DND-41 (cell line): ENCODE data around the gene CDH23.

ENCODE experiments used
- ATAC-seq: fragments of 200-7000 bp; cut with Tn5 transposase; 3 replicates; pipeline ENCODE4 v1.9.1; 2021; ENCODE audit warnings: low read depth; ENCODE audit not compliant: insufficient read depth
- DNase-seq: peaks from one replicate; pipeline ENCODE4 v3.0.0-alpha.2; 2020
- H2AFZ ChIP-seq: 2 replicates; pipeline ENCODE4 v1.6.0; 2012; ENCODE audit warnings: low read depth, low read length
- H3K27ac ChIP-seq: 2 replicates; pipeline ENCODE4 v1.5.1; 2012; ENCODE audit warnings: low read length, inconsistent platforms
- H3K27me3 ChIP-seq: fragments of 200-600 bp; sonication (generic); 2 replicates; pipeline ENCODE4 v1.6.0; 2012; ENCODE audit warnings: low read length, mild to moderate bottlenecking, inconsistent platforms; ENCODE audit not compliant: insufficient read depth, poor library complexity
- H3K36me3 ChIP-seq: 2 replicates; pipeline ENCODE4 v1.5.1; 2012; ENCODE audit warnings: low read length, inconsistent platforms; ENCODE audit not compliant: insufficient read depth
- H3K4me1 ChIP-seq: 2 replicates; pipeline ENCODE4 v1.5.1; 2012; ENCODE audit warnings: mild to moderate bottlenecking, low read length; ENCODE audit not compliant: insufficient read depth
- H3K4me2 ChIP-seq: 2 replicates; pipeline ENCODE4 v1.6.0; 2012; ENCODE audit warnings: mild to moderate bottlenecking, moderate library complexity, low read length, inconsistent platforms; ENCODE audit not compliant: insufficient read depth
- H3K4me3 ChIP-seq, 2 experiments: fragments of 200-600 bp in 1 of 2; shearing (Covaris generic) in 1 of 2; 2 replicates each; pipeline ENCODE4 v1.5.1; 2012 to 2016; ENCODE audit warnings: inconsistent platforms in 2 of 2, low read length in 2 of 2, mild to moderate bottlenecking in 2 of 2, low read depth in 1 of 2, moderate library complexity in 1 of 2
- H3K79me2 ChIP-seq: 2 replicates; pipeline ENCODE4 v1.6.0; 2012; ENCODE audit warnings: low read length, inconsistent platforms; ENCODE audit not compliant: insufficient read depth
- H3K9ac ChIP-seq: 2 replicates; pipeline ENCODE4 v1.6.0; 2012; ENCODE audit warnings: low read depth, mild to moderate bottlenecking, inconsistent platforms, low read length, moderate library complexity
- H3K9me3 ChIP-seq: 2 replicates; pipeline ENCODE4 v1.5.1; 2012; ENCODE audit warnings: low read length, moderate library complexity, mild to moderate bottlenecking, inconsistent platforms; ENCODE audit not compliant: insufficient read depth, severe bottlenecking
- H4K20me1 ChIP-seq: 2 replicates; pipeline ENCODE4 v1.6.0; 2012; ENCODE audit warnings: low read length; ENCODE audit not compliant: insufficient read depth
- EZH2 ChIP-seq: IDR thresholded peaks from 3 replicates; pipeline ENCODE4 v1.6.1; 2012; ENCODE audit warnings: borderline replicate concordance, low read depth, mild to moderate bottlenecking, moderate library complexity, low read length, inconsistent platforms; ENCODE audit not compliant: severe bottlenecking
- TF ChIP-seq, protein P1 (sequence below): IDR thresholded peaks from 2 replicates; pipeline ENCODE4 v1.5.1; 2012; ENCODE audit warnings: borderline replicate concordance, low read length, moderate library complexity, mild to moderate bottlenecking; ENCODE audit not compliant: poor library complexity, severe bottlenecking; ENCODE audit errors: extremely low read depth

CDH23 gene

DNA sequence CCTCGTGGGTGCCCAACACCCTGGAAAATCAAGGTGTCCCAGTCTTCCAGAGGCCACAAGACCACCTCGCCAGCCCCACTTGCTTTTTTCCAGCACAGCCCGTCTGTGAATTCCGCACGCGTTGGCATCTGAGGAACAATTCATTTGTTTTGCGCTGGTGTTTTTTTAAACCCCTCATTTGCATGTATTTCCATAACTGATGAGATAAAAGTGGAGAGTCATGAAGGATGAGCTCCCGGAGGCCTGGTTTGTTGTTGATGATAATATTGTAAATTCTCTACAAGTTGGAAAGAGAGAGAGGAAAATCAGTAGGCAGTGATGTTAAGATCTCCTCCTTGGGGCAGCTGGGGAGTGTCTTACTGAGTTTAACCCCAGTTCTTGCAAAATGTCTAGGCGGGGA lies 43.1 kb upstream of the CDH23 start:
- Histone ChIP-seq H3K4me2 (no peak overlapping the region), H3K36me3 (peaks cover 25% of the 10 kb centered on the region), H3K27me3 (no peaks in the 10 kb centered on the region), H3K27ac (no peak overlapping the region), H3K4me3 (no peak overlapping the region), H3K4me1 (no peaks in the 10 kb centered on the region), H3K9me3 (no peaks in the 10 kb centered on the region), H2AFZ (no peak overlapping the region), H3K79me2 (no peaks in the 10 kb centered on the region), H3K9ac (no peak overlapping the region), H4K20me1 (peaks cover 8% of the 10 kb centered on the region)
- DNase-seq: no peak
- no peak; the same call in 2 of the 3 replicates for ATAC-seq
- no peak for TF ChIP-seq EZH2
- TF ChIP-seq, protein P1, sequence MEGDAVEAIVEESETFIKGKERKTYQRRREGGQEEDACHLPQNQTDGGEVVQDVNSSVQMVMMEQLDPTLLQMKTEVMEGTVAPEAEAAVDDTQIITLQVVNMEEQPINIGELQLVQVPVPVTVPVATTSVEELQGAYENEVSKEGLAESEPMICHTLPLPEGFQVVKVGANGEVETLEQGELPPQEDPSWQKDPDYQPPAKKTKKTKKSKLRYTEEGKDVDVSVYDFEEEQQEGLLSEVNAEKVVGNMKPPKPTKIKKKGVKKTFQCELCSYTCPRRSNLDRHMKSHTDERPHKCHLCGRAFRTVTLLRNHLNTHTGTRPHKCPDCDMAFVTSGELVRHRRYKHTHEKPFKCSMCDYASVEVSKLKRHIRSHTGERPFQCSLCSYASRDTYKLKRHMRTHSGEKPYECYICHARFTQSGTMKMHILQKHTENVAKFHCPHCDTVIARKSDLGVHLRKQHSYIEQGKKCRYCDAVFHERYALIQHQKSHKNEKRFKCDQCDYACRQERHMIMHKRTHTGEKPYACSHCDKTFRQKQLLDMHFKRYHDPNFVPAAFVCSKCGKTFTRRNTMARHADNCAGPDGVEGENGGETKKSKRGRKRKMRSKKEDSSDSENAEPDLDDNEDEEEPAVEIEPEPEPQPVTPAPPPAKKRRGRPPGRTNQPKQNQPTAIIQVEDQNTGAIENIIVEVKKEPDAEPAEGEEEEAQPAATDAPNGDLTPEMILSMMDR: no peak

DNA sequence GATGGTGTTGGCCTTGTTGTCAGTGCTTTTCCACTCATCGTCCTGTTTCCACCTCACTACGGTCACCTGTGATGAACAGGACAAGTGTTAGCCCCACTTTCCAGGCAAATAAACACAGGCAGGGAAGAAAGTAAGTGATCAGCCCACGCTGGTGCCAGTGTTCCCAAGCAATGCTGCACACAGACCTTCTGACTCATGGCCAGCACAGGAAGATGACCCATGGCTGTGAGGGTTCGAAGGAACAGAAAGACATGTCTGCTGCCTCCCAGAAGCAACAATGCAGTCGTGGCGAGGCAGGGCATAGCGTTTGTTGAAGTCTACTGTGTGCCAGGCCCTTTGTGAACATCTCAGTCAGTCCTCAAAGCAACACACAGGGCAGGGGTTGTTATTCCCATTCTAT lies 41.9 kb upstream of the CDH23 start:
- Histone ChIP-seq H3K4me3 (no peak overlapping the region), H3K36me3 (peaks cover 31% of the 10 kb centered on the region), H3K9ac (no peak overlapping the region), H3K4me2 (no peak overlapping the region), H3K79me2 (no peaks in the 10 kb centered on the region), H4K20me1 (peaks cover 5% of the 10 kb centered on the region), H3K9me3 (no peaks in the 10 kb centered on the region), H3K4me1 (no peaks in the 10 kb centered on the region), H2AFZ (no peak overlapping the region), H3K27me3 (no peaks in the 10 kb centered on the region), H3K27ac (no peak overlapping the region)
- ATAC-seq (no peak), DNase-seq (no peak)
- TF ChIP-seq, protein P1: no peak
- no peak for TF ChIP-seq EZH2

DNA sequence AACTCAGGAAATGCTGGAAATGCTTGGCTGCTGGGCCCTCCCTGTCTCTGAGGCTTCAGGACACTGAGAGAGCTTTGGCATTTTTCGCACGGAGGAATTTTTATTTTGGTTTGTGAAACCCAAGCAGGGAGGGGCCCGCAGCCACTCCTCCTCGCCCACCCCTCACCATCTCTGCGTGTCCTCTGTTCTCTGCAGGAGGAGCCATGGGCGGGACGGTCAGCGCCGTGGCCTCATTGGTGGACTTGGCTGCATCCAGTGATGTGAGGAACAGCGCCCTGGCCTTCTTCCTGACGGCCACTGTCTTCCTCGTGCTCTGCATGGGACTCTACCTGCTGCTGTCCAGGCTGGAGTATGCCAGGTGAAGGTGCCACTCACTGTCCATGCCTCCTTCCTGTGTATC lies 40.8 kb upstream of the CDH23 start:
- Histone ChIP-seq H4K20me1 (0 out of 2 replicates have a peak, but pooled peaks cover 3% of the 10 kb centered on the region), H2AFZ (no peak overlapping the region), H3K79me2 (no peaks in the 10 kb centered on the region), H3K9me3 (no peaks in the 10 kb centered on the region), H3K4me3 (no peak overlapping the region), H3K9ac (no peak overlapping the region), H3K27ac (no peak overlapping the region), H3K27me3 (no peaks in the 10 kb centered on the region), H3K36me3 (peaks cover 31% of the 10 kb centered on the region), H3K4me2 (no peak overlapping the region), H3K4me1 (no peaks in the 10 kb centered on the region)
- ATAC-seq: no peak
- no peak for DNase-seq
- TF ChIP-seq EZH2: no peak
- TF ChIP-seq, protein P1: no peak

DNA sequence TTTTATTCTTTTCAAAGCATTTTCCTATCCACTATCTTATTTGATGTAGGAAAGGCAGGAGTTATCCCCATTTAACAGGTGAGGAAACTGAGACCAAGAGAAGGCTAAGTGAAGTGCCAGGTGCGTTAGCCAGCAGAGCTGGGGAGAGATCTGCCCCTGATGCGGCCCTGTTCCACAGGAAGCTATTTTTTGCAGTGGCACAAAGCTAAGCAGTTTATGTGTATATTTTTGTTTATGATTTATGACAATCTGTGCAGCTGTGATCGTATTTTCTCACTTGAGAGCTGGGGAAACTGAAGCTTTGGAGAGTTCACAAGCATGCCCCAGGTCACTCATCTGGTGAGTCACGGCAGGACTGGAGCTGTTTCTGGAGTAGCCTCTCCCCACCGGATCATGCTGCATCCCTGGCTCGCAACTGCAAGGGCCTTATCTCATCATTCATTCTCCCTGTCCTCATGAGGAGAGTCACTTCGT lies 38.9 kb upstream of the CDH23 start:
- Histone ChIP-seq H3K4me2 (no peak overlapping the region), H3K4me1 (no peaks in the 10 kb centered on the region), H2AFZ (no peak overlapping the region), H3K4me3 (no peak overlapping the region), H3K79me2 (no peaks in the 10 kb centered on the region), H3K9ac (no peak overlapping the region), H3K27ac (no peak overlapping the region), H3K36me3 (peaks cover 45% of the 10 kb centered on the region), H4K20me1 (no peaks in the 10 kb centered on the region), H3K9me3 (no peaks in the 10 kb centered on the region), H3K27me3 (no peaks in the 10 kb centered on the region)
- TF ChIP-seq, protein P1: no peak
- no peak for TF ChIP-seq EZH2
- no peak for ATAC-seq
- DNase-seq: no peak
